Heart right ventricle (tissue), 16 donors: Measurements from ENCODE around the gene TMPRSS2. TPM values are rescaled to one million over a fixed set of nuclear protein-coding genes. Genes with fewer than 3 reads are reported as not detected.

Experiments
- ATAC-seq, 8 donors: fragments of 200-7000 bp; cut with Tn5 transposase; one replicate each; pipeline ENCODE4 v1.9.1; 2020; ENCODE audit warnings: mild to moderate bottlenecking in 8 of 8, moderate library complexity in 8 of 8, moderate number of reproducible peaks in 1 of 8
- DNase-seq, 2 donors: peaks; one replicate each; pipeline ENCODE4 v3.0.0-alpha.2; 2020
- H3K27ac ChIP-seq, 10 donors: fragments of 200-600 bp; sonication (generic) in 2 of 10; one replicate each; pipeline versions ENCODE4 v1.5.0 to v1.8.0; 2020 to 2022; ENCODE audit warnings: mild to moderate bottlenecking in 3 of 10
- H3K27me3 ChIP-seq, 7 donors: fragments of 200-600 bp; one replicate each; pipeline ENCODE4 v1.8.0; 2021 to 2022; ENCODE audit warnings: mild to moderate bottlenecking in 2 of 7
- H3K36me3 ChIP-seq, 9 donors: fragments of 200-600 bp; sonication (generic) in 1 of 9; one replicate each; pipeline versions ENCODE4 v1.5.0 to v1.8.0; 2020 to 2022; ENCODE audit warnings: mild to moderate bottlenecking in 2 of 9
- H3K4me1 ChIP-seq, 9 donors: fragments of 200-600 bp; sonication (generic) in 1 of 9; one replicate each; pipeline versions ENCODE4 v1.5.0 to v1.8.0; 2020 to 2022; ENCODE audit warnings: mild to moderate bottlenecking in 4 of 9
- H3K4me3 ChIP-seq, 10 donors: fragments of 200-600 bp; sonication (generic) in 2 of 10; one replicate each; pipeline versions ENCODE4 v1.5.0 to v1.8.0; 2020 to 2022; ENCODE audit warnings: mild to moderate bottlenecking in 7 of 10, moderate library complexity in 2 of 10
- H3K9me3 ChIP-seq, 11 donors: fragments of 200-600 bp in 10 of 11; sonication (generic) in 2 of 11; one replicate each; pipeline versions ENCODE4 v1.5.0 to v1.8.0; 2013 to 2022; ENCODE audit warnings: mild to moderate bottlenecking in 2 of 11, control low read depth in 1 of 11, moderate library complexity in 1 of 11
- CTCF ChIP-seq, 9 donors: fragments of 200-600 bp; sonication (generic) in 2 of 9; IDR thresholded peaks; one replicate each; pipeline versions ENCODE4 v1.5.0 to v1.8.0; 2021 to 2022; ENCODE audit warnings: antibody characterized with exemption in 9 of 9, mild to moderate bottlenecking in 5 of 9, moderate library complexity in 1 of 9
- WGBS, 2 donors: extraction: QIAGEN DNeasy Blood & Tissue Kit; methylation state at CpG; one replicate each; pipeline ENCODE4 v1.1.7; 2013; ENCODE audit warnings: inconsistent platforms in 1 of 2; 5-methylcytosine and 5-hydroxymethylcytosine counted together
- intact Hi-C, 10 donors: fragments of 100-400 bp; cut with DNase I; formaldehyde crosslinking; loops; one replicate each; pipeline versions ENCODE4 v1.11.1 to v1.14.2; 2022
- polyA plus RNA-seq, 2 donors: library from polyadenylated mRNA; stranded (reverse); fragments of 200-250 nt; gene quantifications; one replicate each; pipeline ENCODE4 v1.2.3, GENCODE V29; 2013
- total RNA-seq, 10 donors: library from RNA; stranded (reverse); fragmentation: NEBNext Ultra II Directional in 3 of 10; extraction: Animal tissue kit (Norgen Biotek cat#: 25700) in 3 of 10; gene quantifications; one replicate each; pipeline versions ENCODE4 v1.2.1 to v1.2.4, GENCODE V29; 2021 to 2023
- donor health status: Arrhythmogenic right ventricular cardiomyopathy.
- donor health status: ischemic (EF 13 %, LVEDD 7.1; RV severe dilation, severe dysfunction).
- donor health status: healthy with polysubstance abuse.
- donor health status: DM: no; HTN: yes; CAD: no.
- donor health status: DM: no; HTN: no; CAD: no.
- donor health status: ischemic (EF 25% LVEDD 6.9; RV normal size, moderate dysfunction).
- donor health status: ischemic (EF 25% LVEDD 5.7; RV mildly dilated, moderate dysfunction).
- donor health status: healthy.
- donor health status: DM: yes; HTN: yes; CAD: no.
- donor health status: Ischemic cardiomyopathy.
- donor health status: ischemic (EF 35%, LVEDD 5.7; RV mildly dilated, moderate dysfunction).
- donor health status: nonischemic (EF 11% LVEDD 7.7; RV severe dilation, severe dysfunction).
- donor health status: DM: yes; HTN: yes; CAD: no.
- donor health status: PGD.
- donor health status: ischemic (EF 29% LVEDD 5.4; RV normal size, mild dysfunction).
- donor health status: nonischemic (EF 23%, LVEDD 6.1; RV moderate dilation, normal function).

Gene TMPRSS2
- total and polyA plus RNA-seq, 12 donors: 0.03 TPM; not detected in 11

- Histone ChIP-seq H3K27me3 (no peaks in the 10 kb centered on the region), H3K36me3 (peaks cover 0 to 64% (median 19%) of the 10 kb centered on the region in 9 donors), H3K9me3 (no peaks in the 10 kb centered on the region), H3K4me1 (no peaks in the 10 kb centered on the region), H3K27ac (no peak overlapping the region), H3K4me3 (no peak overlapping the region)
- intact Hi-C loops: no loop called here
- WGBS, 2 donors: 91 to 93% methylated on average over 22 of the region's 22 CpGs
- no peak for TF ChIP-seq CTCF (IDR thresholded peaks at IDR 0.05)
- no peak for DNase-seq
- ATAC-seq: no peak
Measured at GRCh38 chr21:41458559-41458958, 49.4 kb downstream of the TMPRSS2 start.

- intact Hi-C loops: no loop called here
- H3K27ac ChIP-seq: no peak overlapping the region
- ATAC-seq (no peak), DNase-seq (no peak)
- H3K4me3 ChIP-seq: no peak overlapping the region
- no peaks in the 10 kb centered on the region for H3K9me3 ChIP-seq
- no peak for TF ChIP-seq CTCF (IDR thresholded peaks at IDR 0.05)
- WGBS, 2 donors: 91 to 92% methylated on average over 6 of the region's 6 CpGs
- no peaks in the 10 kb centered on the region for H3K4me1 ChIP-seq
- H3K36me3 ChIP-seq: peaks cover 0 to 68% (median 19%) of the 10 kb centered on the region in 9 donors
- no peaks in the 10 kb centered on the region for H3K27me3 ChIP-seq
Measured at GRCh38 chr21:41458121-41458520, 49.8 kb downstream of the TMPRSS2 start.

GRCh38 chr21:41453761-41454160, 54.2 kb downstream of the TMPRSS2 start:
- ATAC-seq (no peak), DNase-seq (no peak)
- no peaks in the 10 kb centered on the region for H3K27me3 ChIP-seq
- H3K36me3 ChIP-seq: peaks cover 0 to 99% (median 26%) of the 10 kb centered on the region in 9 donors
- H3K4me3 ChIP-seq: no peak overlapping the region
- no peak for TF ChIP-seq CTCF (IDR thresholded peaks at IDR 0.05)
- H3K4me1 ChIP-seq: no peaks in the 10 kb centered on the region
- no peaks in the 10 kb centered on the region for H3K9me3 ChIP-seq
- WGBS, 2 donors: 58 to 82% methylated on average over 3 of the region's 3 CpGs
- no peak overlapping the region for H3K27ac ChIP-seq
- intact Hi-C loops: no loop called here

- H3K36me3 ChIP-seq: peaks cover 0 to 98% (median 24%) of the 10 kb centered on the region in 9 donors
- no peak for ATAC-seq
- intact Hi-C loops: no loop called here
- no peaks in the 10 kb centered on the region for H3K9me3 ChIP-seq
- H3K27ac ChIP-seq: no peak overlapping the region
- no peak overlapping the region for H3K4me3 ChIP-seq
- no peaks in the 10 kb centered on the region for H3K4me1 ChIP-seq
- H3K27me3 ChIP-seq: no peaks in the 10 kb centered on the region
- DNase-seq: no peak
- TF ChIP-seq CTCF (IDR thresholded peaks at IDR 0.05): no peak
- 73 to 84% methylated on average over 3 of the region's 3 CpGs for WGBS, 2 donors
Measured at GRCh38 chr21:41453198-41453597, 54.8 kb downstream of the TMPRSS2 start.
